Hematopoietic multipotent progenitor cell treated with erythropoietin and hydrocortisone succinate and interleukin-3 and kit ligand, for 6 days (in vitro differentiated cells): Measurements from ENCODE around the gene USP19.

Experiments used
- DNase-seq: peaks from one replicate; pipeline ENCODE4 v3.0.0-alpha.2; 2015

Gene USP19

GRCh38 chr3:49120438-49121131 is at the start of gene USP19:
Gene USP19, minus strand, starts transcription at chr3:49120823. Its CDS starts 1,678 bp downstream, at chr3:49119145.
- DNase-seq: peak; percentile 95

- no peak for DNase-seq
These were observed 46.3 kb upstream of the USP19 start for GRCh38 chr3:49166752-49167556.

- DNase-seq: peak; percentile 91
These were observed 45.4 kb upstream of the USP19 start, which contains the start of gene CCDC71 for GRCh38 chr3:49165771-49166751. Gene CCDC71, minus strand, starts transcription at chr3:49166331. Its CDS starts 2,123 bp downstream, at chr3:49164208.

- no peak for DNase-seq
These were observed 44.5 kb upstream of the USP19 start for GRCh38 chr3:49164983-49165720.

- no peak for DNase-seq
These were observed 43.0 kb upstream of the USP19 start for GRCh38 chr3:49163609-49164008.

GRCh38 chr3:49162751-49163419 is 42.3 kb upstream of the USP19 start:
- DNase-seq: no peak

GRCh38 chr3:49161808-49162530 is 41.3 kb upstream of the USP19 start:
- no peak for DNase-seq

GRCh38 chr3:49161197-49161596 is 40.6 kb upstream of the USP19 start:
- DNase-seq: no peak

- no peak for DNase-seq
These were observed 38.2 kb upstream of the USP19 start for GRCh38 chr3:49158792-49159191.

GRCh38 chr3:49158103-49158709 is 37.6 kb upstream of the USP19 start:
- DNase-seq: peak; percentile 79

GRCh38 chr3:49157289-49157688 is 36.7 kb upstream of the USP19 start:
- no peak for DNase-seq

- no peak for DNase-seq
These were observed 32.8 kb upstream of the USP19 start for GRCh38 chr3:49153349-49153912.

- DNase-seq: no peak
These were observed 31.0 kb upstream of the USP19 start for GRCh38 chr3:49151610-49152009.

- DNase-seq: no peak
These were observed 27.5 kb upstream of the USP19 start for GRCh38 chr3:49148159-49148558.

GRCh38 chr3:49140080-49140479 is 19.5 kb upstream of the USP19 start:
- no peak for DNase-seq

GRCh38 chr3:49135499-49135898 is 14.9 kb upstream of the USP19 start:
- DNase-seq: no peak

GRCh38 chr3:49134471-49135265 is 14.0 kb upstream of the USP19 start:
- DNase-seq: peak; percentile 45

GRCh38 chr3:49133226-49133951 is 12.8 kb upstream of the USP19 start:
- peak; percentile 65 for DNase-seq
